ENCODE measurements around the gene RAD21L1. TPM values are rescaled to one million over a fixed set of nuclear protein-coding genes. Genes with fewer than 3 reads are reported as not detected.

Gene RAD21L1
- total RNA-seq, 4 donors from 2014 or later, result not detected

- no peaks in the 10 kb centered on the region for H3K4me1 ChIP-seq
- no peak overlapping the region for H3K27ac ChIP-seq
- intact Hi-C loops (cut with DNase I; ENCODE audit: low total_unique reads), result no loop called here
- no peak for TF ChIP-seq POLR2A (IDR thresholded peaks at IDR 0.05)
- TF ChIP-seq, protein P1, sequence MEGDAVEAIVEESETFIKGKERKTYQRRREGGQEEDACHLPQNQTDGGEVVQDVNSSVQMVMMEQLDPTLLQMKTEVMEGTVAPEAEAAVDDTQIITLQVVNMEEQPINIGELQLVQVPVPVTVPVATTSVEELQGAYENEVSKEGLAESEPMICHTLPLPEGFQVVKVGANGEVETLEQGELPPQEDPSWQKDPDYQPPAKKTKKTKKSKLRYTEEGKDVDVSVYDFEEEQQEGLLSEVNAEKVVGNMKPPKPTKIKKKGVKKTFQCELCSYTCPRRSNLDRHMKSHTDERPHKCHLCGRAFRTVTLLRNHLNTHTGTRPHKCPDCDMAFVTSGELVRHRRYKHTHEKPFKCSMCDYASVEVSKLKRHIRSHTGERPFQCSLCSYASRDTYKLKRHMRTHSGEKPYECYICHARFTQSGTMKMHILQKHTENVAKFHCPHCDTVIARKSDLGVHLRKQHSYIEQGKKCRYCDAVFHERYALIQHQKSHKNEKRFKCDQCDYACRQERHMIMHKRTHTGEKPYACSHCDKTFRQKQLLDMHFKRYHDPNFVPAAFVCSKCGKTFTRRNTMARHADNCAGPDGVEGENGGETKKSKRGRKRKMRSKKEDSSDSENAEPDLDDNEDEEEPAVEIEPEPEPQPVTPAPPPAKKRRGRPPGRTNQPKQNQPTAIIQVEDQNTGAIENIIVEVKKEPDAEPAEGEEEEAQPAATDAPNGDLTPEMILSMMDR (IDR thresholded peaks at IDR 0.05), result no peak
- no peak for DNase-seq
- H3K36me3 ChIP-seq, result no peaks in the 10 kb centered on the region
- no peaks in the 10 kb centered on the region for H3K27me3 ChIP-seq
- H3K9me3 ChIP-seq, result no peaks in the 10 kb centered on the region
- no peak overlapping the region for H3K4me3 ChIP-seq
These were observed 73.7 kb downstream of the RAD21L1 start for GRCh38 chr20:1299522-1299921.

- H3K27me3 ChIP-seq, result no peaks in the 10 kb centered on the region
- H3K4me3 ChIP-seq, result no peak overlapping the region
- DNase-seq, result no peak
These were observed 74.4 kb downstream of the RAD21L1 start for GRCh38 chr20:1300083-1300840.

DNA sequence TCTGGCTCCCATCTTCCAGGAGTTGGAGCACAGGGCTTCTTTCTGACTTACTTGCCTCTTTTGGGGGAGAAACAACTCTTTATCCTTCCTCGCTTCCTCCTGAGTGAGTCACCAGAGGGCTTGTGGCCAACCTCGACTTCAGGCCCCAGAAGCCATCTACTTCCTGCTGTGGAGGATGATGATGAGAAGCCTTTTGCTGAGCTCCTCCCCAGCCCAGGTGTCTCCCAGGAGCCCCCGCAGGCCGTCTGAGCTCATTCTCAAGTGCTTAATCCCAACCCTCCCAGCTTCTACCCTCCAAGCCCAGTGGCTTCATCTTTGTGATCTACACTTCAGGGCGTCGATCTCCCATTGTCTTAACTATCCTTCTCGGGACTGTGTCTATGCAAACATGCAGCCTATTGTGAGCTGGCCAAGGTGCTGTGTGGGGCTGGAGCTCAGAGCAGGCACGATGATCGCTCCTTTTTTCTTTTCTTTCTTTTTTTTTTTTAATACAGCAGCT is 75.2 kb downstream of the RAD21L1 start:
- H3K27ac ChIP-seq, result no peak overlapping the region
- DNase-seq, result no peak
- H3K27me3 ChIP-seq, result no peaks in the 10 kb centered on the region
- H3K4me3 ChIP-seq, result no peak overlapping the region
- TF ChIP-seq, protein P1 (IDR thresholded peaks at IDR 0.05), result no peak
- TF ChIP-seq POLR2A (IDR thresholded peaks at IDR 0.05), result no peak
- H3K4me1 ChIP-seq, result no peaks in the 10 kb centered on the region
- H3K9me3 ChIP-seq, result no peaks in the 10 kb centered on the region
- H3K36me3 ChIP-seq, result no peaks in the 10 kb centered on the region
- intact Hi-C loops (cut with DNase I; ENCODE audit: low total_unique reads), result no loop called here

More at GRCh38 chr20:1300083-1300840, 74.4 kb downstream of the RAD21L1 start:
- no peak for TF ChIP-seq POLR2A (IDR thresholded peaks at IDR 0.05)
- TF ChIP-seq, protein P1 (IDR thresholded peaks at IDR 0.05), result no peak
- no peaks in the 10 kb centered on the region for H3K36me3 ChIP-seq
- no peaks in the 10 kb centered on the region for H3K4me1 ChIP-seq
- intact Hi-C loops (cut with DNase I; ENCODE audit: low total_unique reads), result no loop called here
- no peaks in the 10 kb centered on the region for H3K9me3 ChIP-seq
- H3K27ac ChIP-seq, result no peak overlapping the region

DNA sequence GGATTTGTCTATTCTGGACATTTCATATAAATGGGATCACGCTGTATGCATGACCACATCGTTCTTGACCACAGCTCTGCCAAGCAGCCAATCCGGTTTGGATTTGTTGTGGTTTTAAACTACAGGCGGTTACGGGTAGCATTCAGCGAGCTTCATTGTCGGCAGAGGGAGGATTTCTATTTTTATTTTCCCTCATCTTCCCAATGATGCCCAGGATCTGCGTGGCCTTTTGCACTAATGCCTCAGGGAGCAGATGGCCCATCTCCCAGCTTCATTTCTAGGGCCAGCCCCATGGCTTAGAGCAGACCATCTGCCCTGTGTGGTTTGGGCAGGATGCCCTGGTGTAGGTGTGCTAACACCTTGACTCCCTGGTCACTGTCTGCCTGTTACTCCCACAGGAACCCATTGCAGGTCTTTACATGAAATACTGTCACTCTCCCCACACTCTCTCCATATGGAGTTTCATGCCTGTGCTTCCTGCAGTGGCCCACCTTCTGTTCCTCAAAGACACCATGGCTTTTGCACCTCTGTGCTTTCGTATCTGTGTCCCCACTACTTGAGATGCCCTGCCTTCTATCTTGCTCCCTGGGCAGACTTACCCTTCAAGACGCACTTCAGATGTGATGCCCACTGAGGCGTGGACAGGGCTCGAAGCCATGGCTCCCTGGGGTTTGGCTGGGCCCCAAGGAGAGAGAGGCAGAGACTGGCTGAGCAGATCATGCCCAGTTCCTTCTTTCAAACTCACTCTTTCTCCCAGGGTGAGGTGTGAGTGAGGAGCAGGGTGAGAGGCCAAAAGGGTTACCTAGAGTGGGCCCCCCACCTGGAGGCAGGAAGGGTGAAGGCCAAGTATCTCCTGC is 77.1 kb downstream of the RAD21L1 start:
- H3K27ac ChIP-seq, result no peak overlapping the region
- TF ChIP-seq, protein P1 (IDR thresholded peaks at IDR 0.05), result no peak
- TF ChIP-seq POLR2A (IDR thresholded peaks at IDR 0.05), result no peak
- DNase-seq, result no peak
- intact Hi-C loops (cut with DNase I; ENCODE audit: low total_unique reads), result no loop called here
- H3K36me3 ChIP-seq, result no peaks in the 10 kb centered on the region
- no peaks in the 10 kb centered on the region for H3K27me3 ChIP-seq
- H3K4me3 ChIP-seq, result no peak overlapping the region
- no peaks in the 10 kb centered on the region for H3K4me1 ChIP-seq
- H3K9me3 ChIP-seq, result no peaks in the 10 kb centered on the region

Data from uterus (tissue), 4 donors.